Endothelial cell of umbilical vein (primary cell): ENCODE results near the gene NOPCHAP1. TPM values are rescaled to one million over a fixed set of nuclear protein-coding genes. Genes with fewer than 3 reads are reported as not detected.

Experiments
- BruUV-seq: library from RNA; stranded (reverse); fragments of 400-500 nt; replicated peaks from 2 replicates; lab custom pipeline; 2021; lab: Mats Ljungman, UMichigan
- CTCF ChIA-PET: fragments of 300-600, 350-600 bp; sonication (Branson Sonifier 250); formaldehyde crosslinking; loops from one replicate; lab custom pipeline; 2021; ENCODE audit warnings: antibody characterized with exemption, inconsistent platforms; lab: Charles Lee
- POLR2A ChIA-PET: fragments of 300-600, 350-600 bp; sonication (Branson Sonifier 250); formaldehyde crosslinking; loops from one replicate; lab custom pipeline; 2021; ENCODE audit warnings: antibody characterized with exemption, inconsistent platforms; lab: Charles Lee
- DNase-seq: peaks from one replicate; pipeline ENCODE4 v3.0.0-alpha.2; 2011; ENCODE audit warnings: low read depth, low spot score
- FAIRE-seq: peaks from 2 replicates; lab custom pipeline; 2011; peaks lifted over from hg19 to GRCh38; lab: Jason Lieb, UNC
- H2AFZ ChIP-seq: 2 replicates; pipeline ENCODE4 v1.6.0; 2012; ENCODE audit warnings: low read depth, low read length, control low read depth, inconsistent platforms
- H3K27ac ChIP-seq: 2 replicates; pipeline ENCODE4 v1.5.1; 2011; ENCODE audit warnings: low read depth, mild to moderate bottlenecking, control low read depth, low read length, moderate library complexity; ENCODE audit not compliant: insufficient read depth
- H3K27me3 ChIP-seq, 2 experiments: 2 replicates each; pipeline versions ENCODE4 v1.6.0 to v1.6.1; 2011; ENCODE audit warnings: low read length in 2 of 2, mixed read lengths in 1 of 2; ENCODE audit not compliant: control insufficient read depth in 2 of 2, insufficient read depth in 2 of 2
- H3K36me3 ChIP-seq, 2 experiments: 2 replicates in 1 of 2; 3 replicates in 1 of 2; pipeline ENCODE4 v1.5.1; 2011; ENCODE audit warnings: low read length in 2 of 2, mild to moderate bottlenecking in 1 of 2, moderate library complexity in 1 of 2; ENCODE audit not compliant: control insufficient read depth in 2 of 2, insufficient read depth in 2 of 2; ENCODE audit errors: extremely low read depth in 1 of 2
- H3K4me1 ChIP-seq: 3 replicates; pipeline ENCODE4 v1.5.1; 2011; ENCODE audit warnings: mild to moderate bottlenecking, low read length; ENCODE audit not compliant: control insufficient read depth, insufficient read depth; ENCODE audit errors: extremely low read depth
- H3K4me2 ChIP-seq: 2 replicates; pipeline ENCODE4 v1.6.1; 2011; ENCODE audit warnings: low read length, control low read depth, mixed read lengths; ENCODE audit not compliant: insufficient read depth
- H3K4me3 ChIP-seq, 3 experiments: fragments of 200-600 bp in 1 of 3; sonication (generic), shearing (Covaris generic) in 1 of 3; replicated peaks in 1 of 3; 2 replicates each; pipeline ENCODE4 v1.5.1; 2011 to 2016; ENCODE audit warnings: control low read depth in 3 of 3, low read length in 3 of 3, mild to moderate bottlenecking in 2 of 3, inconsistent platforms in 1 of 3, low read depth in 1 of 3, moderate library complexity in 1 of 3; ENCODE audit not compliant: insufficient read depth in 1 of 3
- H3K79me2 ChIP-seq: 2 replicates; pipeline ENCODE4 v1.6.0; 2012; ENCODE audit warnings: low read length, inconsistent platforms; ENCODE audit not compliant: control insufficient read depth, insufficient read depth
- H3K9ac ChIP-seq: replicated peaks from 2 replicates; pipeline ENCODE3; 2011; ENCODE audit warnings: low read length, control low read depth; ENCODE audit not compliant: insufficient read depth; ENCODE audit errors: extremely low read depth
- H3K9me1 ChIP-seq: replicated peaks from 3 replicates; pipeline ENCODE4 v1.6.0; 2011; ENCODE audit warnings: mild to moderate bottlenecking, low read length; ENCODE audit not compliant: control insufficient read depth, insufficient read depth; ENCODE audit errors: extremely low read depth
- H3K9me3 ChIP-seq: replicated peaks from 2 replicates; pipeline ENCODE4 v1.5.1; 2012; ENCODE audit warnings: low read length, inconsistent platforms; ENCODE audit not compliant: control insufficient read depth, insufficient read depth
- H4K20me1 ChIP-seq: replicated peaks from 2 replicates; pipeline ENCODE3; 2011; ENCODE audit warnings: mild to moderate bottlenecking, low read length; ENCODE audit not compliant: control insufficient read depth, insufficient read depth; ENCODE audit errors: extremely low read depth
- EZH2 ChIP-seq: IDR thresholded peaks from 2 replicates; pipeline ENCODE4 v1.6.1; 2012; ENCODE audit warnings: borderline replicate concordance, low read depth, mild to moderate bottlenecking, moderate library complexity, low read length, inconsistent platforms; ENCODE audit not compliant: severe bottlenecking
- FOS ChIP-seq: IDR thresholded peaks from 2 replicates; pipeline ENCODE4 v1.6.1; 2011; ENCODE audit warnings: mild to moderate bottlenecking, low read length, moderate library complexity, borderline replicate concordance; ENCODE audit not compliant: insufficient read depth
- GATA2 ChIP-seq: IDR thresholded peaks from 2 replicates; pipeline ENCODE4 v1.7.0; 2011; ENCODE audit warnings: low read depth, mild to moderate bottlenecking, moderate library complexity, mixed read lengths, low read length; ENCODE audit not compliant: insufficient read length, insufficient read depth
- JUN ChIP-seq: IDR thresholded peaks from 2 replicates; pipeline ENCODE4 v1.6.1; 2011; ENCODE audit warnings: borderline replicate concordance, low read depth; ENCODE audit not compliant: insufficient read length, insufficient read depth
- MYC ChIP-seq: IDR thresholded peaks from one replicate; pipeline ENCODE4 v1.6.1; 2011; ENCODE audit warnings: mild to moderate bottlenecking, low read depth, low read length
- POLR2A ChIP-seq: IDR thresholded peaks from 2 replicates; pipeline ENCODE4 v1.6.1; 2012; ENCODE audit warnings: low read depth, mild to moderate bottlenecking, control low read depth, low read length
- POLR2AphosphoS5 ChIP-seq: IDR thresholded peaks from 2 replicates; pipeline ENCODE4 v1.6.1; 2012; ENCODE audit warnings: low read depth, mild to moderate bottlenecking, control low read depth, low read length, moderate library complexity; ENCODE audit not compliant: insufficient read depth
- dilution Hi-C: fragments of 300-500 bp; cut with MboI; formaldehyde crosslinking; loops from one replicate; pipeline ENCODE4 v1.15.0; 2019; ENCODE audit warnings: low sequenced_read_pairs; ENCODE audit not compliant: extremely low pct_ligation_motif_present
- intact Hi-C: fragments of 100-400 bp; cut with micrococcal nuclease; formaldehyde crosslinking; loops from one replicate; pipeline ENCODE4 v1.10.0; 2022
- polyA plus RNA-seq, 4 experiments: library from polyadenylated mRNA; depleted of rRNA in 3 of 4; stranded (reverse) in 3 of 4; unstranded in 1 of 4; fragments of >200 nt; gene quantifications; 2 replicates each; pipeline versions ENCODE4 v1.2.1 to v1.2.3, GENCODE V29; 2011 to 2012; ENCODE audit warnings: missing spikeins in 1 of 4
- total RNA-seq: library from RNA; stranded (reverse); gene quantifications from 2 replicates; pipeline ENCODE4 v1.2.3, GENCODE V29; 2021
- TF ChIP-seq, protein P1 (sequence below), 2 donors: IDR thresholded peaks; 1 replicate in 1 of 2; 2 replicates in 1 of 2; pipeline ENCODE4 v1.5.1; 2011; ENCODE audit warnings: low read length in 2 of 2, mild to moderate bottlenecking in 2 of 2, moderate library complexity in 2 of 2, control low read depth in 1 of 2, inconsistent platforms in 1 of 2, low read depth in 1 of 2; ENCODE audit not compliant: insufficient read depth in 1 of 2; ENCODE audit errors: extremely low read depth in 1 of 2
- TF ChIP-seq, protein P2 (sequence below): IDR thresholded peaks from 2 replicates; pipeline ENCODE4 v1.6.1; 2011; ENCODE audit not compliant: insufficient read depth, insufficient read length

Gene NOPCHAP1
- total and polyA plus RNA-seq, 2 donors (not counting 3 experiments of a cell fraction or from before 2014, with no cell fraction given): 6.1 to 17.8 TPM

DNA sequence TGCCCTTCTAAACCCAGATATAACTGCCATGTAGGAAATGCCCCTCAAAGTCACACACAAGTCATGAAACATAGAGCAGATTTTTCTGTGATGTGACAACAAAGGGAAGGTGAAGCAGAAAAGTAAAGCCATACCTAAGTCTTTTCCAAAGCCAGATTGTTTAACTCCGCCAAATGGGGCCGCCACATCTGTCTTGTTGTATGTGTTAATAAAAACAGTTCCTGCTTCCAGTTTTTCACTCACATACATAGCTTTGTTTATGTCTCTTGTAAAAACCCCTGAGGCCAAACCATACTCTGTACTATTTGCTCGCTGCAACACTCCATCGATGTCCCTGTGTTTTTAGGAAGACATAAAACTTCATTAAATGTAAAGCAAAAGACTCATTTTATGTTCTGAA, 40.3 kb downstream of the NOPCHAP1 start:
- dilution Hi-C loops: no loop called here
- ChIA-PET POLR2A (no interaction called here), CTCF (interaction anchor here (1.2 to 1.9 kb wide), 3 partner anchors 31 to 645 kb away, joined by 3 to 6 read pairs (median 4); no protein-coding TSS in a partner anchor)
- TF ChIP-seq, protein P1, sequence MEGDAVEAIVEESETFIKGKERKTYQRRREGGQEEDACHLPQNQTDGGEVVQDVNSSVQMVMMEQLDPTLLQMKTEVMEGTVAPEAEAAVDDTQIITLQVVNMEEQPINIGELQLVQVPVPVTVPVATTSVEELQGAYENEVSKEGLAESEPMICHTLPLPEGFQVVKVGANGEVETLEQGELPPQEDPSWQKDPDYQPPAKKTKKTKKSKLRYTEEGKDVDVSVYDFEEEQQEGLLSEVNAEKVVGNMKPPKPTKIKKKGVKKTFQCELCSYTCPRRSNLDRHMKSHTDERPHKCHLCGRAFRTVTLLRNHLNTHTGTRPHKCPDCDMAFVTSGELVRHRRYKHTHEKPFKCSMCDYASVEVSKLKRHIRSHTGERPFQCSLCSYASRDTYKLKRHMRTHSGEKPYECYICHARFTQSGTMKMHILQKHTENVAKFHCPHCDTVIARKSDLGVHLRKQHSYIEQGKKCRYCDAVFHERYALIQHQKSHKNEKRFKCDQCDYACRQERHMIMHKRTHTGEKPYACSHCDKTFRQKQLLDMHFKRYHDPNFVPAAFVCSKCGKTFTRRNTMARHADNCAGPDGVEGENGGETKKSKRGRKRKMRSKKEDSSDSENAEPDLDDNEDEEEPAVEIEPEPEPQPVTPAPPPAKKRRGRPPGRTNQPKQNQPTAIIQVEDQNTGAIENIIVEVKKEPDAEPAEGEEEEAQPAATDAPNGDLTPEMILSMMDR (IDR thresholded peaks at IDR 0.05; ENCODE audit: extremely low read depth in 1 of 2, insufficient read depth in 1 of 2, low read depth in 1 of 2, low read length in 2 of 2): no peak
- TF ChIP-seq JUN (no peak), MYC (no peak), EZH2 (no peak), POLR2AphosphoS5 (no peak), POLR2A (no peak), FOS (no peak), GATA2 (no peak)
- TF ChIP-seq, protein P2, sequence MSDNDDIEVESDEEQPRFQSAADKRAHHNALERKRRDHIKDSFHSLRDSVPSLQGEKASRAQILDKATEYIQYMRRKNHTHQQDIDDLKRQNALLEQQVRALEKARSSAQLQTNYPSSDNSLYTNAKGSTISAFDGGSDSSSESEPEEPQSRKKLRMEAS: no peak
- no peak for FAIRE-seq
- no peak for DNase-seq
- Histone ChIP-seq H3K4me2 (no peak overlapping the region), H3K4me1 (no peaks in the 10 kb centered on the region), H3K4me3 (no peak overlapping the region), H3K36me3 (no peaks in the 10 kb centered on the region), H3K9me1 (no peaks in the 10 kb centered on the region), H3K27ac (no peak overlapping the region), H2AFZ (no peak overlapping the region), H3K27me3 (no peaks in the 10 kb centered on the region), H3K79me2 (no peaks in the 10 kb centered on the region), H4K20me1 (no peaks in the 10 kb centered on the region), H3K9me3 (no peaks in the 10 kb centered on the region), H3K9ac (no peak overlapping the region)
- BruUV-seq: no TSS peak
- intact Hi-C loops: no loop called here
